Effector CD8-positive, alpha-beta T cell (primary cell): ENCODE results near the gene NR1I2.

Experiments
- DNase-seq: peaks from one replicate; lab custom pipeline; 2025; lab: John Stamatoyannopoulos, UW

The NR1I2 gene

DNA sequence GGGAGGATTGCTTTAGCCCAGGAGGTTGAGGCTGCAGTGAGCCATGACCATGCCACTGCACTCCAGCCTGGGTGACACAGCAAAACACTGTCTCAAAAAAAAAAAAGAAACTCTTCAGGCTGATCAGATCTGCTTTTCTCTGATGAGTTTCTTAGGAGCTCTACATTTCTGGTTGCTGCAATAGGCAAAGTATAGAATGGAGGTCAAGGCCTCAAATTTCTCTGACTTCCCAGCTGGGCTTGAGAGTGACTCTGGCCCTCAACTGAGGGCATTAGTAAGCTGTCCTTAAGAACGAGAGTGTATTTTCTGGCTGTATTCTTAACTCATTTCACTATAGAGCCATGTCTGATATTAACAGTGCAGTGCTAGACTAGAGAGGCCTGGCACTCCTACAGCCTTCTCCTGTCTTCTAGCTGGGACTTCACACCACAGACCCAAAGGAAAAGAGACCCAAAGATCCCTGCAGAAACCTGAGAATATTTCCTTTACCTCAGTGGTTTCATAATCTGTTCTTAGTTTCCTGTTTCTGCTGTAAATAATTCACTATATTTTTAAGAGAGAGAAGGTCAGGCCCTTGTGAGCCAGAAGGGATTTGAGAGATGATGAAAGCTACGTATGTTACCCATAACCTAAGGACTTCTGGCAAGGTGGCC, 2.0 kb upstream of the NR1I2 start:
- DNase-seq, result no peak

DNA sequence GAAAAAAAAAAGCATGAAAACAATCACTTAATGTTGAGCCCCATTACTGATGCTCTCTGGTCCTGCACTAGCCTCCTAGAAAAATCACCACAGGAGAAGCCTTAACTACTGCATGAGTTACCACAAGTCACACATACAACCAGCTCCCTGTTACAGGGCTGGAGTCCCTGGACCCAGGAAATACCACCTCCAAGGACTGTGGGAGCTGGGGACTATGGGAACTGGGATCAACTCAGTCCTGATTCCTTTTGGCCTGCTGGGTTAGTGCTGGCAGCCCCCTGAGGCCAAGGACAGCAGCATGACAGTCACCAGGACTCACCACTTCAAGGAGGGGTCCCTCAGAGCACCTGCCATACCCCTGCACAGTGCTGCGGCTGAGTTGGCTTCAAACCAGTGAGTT, 559 bp downstream of the NR1I2 start:
- DNase-seq, result no peak

DNA sequence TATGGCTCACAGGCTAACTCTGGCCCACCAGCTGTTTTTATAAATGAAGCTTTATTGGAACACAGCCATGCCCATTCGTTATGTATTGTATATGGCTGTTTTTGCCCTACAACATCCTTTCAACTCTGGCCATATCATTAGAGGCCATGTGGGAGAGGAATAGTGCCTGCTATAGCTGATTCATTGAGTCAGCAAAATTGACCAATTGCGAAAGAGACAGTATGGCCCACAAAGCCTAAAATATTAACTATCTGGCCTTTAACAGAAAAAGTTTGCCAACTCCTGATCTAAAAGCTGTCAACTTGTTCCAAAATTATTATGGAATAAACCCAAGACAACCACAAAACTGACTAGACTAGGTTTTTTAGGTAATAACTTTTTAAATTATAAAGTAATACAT, 1.4 kb downstream of the NR1I2 start:
- no peak for DNase-seq

DNA sequence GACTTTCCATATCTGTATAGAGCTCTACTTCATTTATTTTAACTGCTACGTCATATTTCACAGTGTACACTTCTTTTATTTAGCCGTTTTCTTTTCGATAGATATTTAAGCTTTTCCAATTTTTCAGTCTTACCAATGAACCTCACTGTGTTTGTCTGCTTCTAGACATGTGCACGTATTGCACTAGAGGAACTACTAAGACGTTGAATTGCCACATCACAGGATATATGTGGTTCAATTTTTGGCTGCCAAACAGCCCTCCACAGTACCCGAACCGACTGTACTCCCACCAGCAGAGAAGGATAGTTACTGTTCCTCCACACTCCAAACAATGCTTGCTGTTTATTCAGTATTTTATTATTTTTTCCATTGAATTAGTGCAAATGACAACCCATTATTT, 2.0 kb downstream of the NR1I2 start:
- DNase-seq, result no peak

DNA sequence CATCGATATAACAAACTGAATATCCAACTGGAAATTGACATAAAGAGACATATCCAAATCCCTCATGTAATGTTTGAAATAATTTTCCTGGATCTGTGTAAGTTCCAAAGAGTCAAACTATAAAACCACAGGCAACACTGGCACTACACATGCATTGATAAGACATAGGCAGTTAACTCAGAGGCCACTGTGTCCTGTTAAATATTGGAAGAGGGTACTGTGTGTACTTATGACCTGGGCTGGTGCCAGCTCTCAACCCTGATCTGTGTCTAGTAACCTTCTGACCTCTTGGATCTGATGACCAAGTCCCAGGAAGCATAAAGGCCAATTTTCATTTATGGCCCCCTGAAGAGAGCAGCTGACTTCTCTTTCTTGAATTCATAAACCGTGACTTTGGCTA, 4.5 kb downstream of the NR1I2 start:
- no peak for DNase-seq

DNA sequence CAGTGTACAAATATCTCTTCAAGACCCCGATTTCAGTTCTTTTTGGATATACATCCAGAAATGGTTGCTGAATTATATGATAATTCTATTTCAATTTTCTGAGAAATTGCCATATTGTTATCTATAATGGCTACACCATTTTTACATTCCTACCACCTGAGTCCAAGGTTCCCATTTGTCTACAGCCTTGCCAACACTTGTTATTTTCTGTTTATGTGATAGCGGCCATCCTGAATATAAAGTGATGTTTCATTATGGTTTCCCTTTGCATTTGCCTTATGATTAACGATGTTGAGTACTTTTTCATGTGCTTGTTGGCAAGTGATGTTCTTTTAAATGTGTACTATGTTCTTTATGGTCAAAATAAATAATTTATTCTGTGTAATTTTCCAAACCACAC, 8.5 kb downstream of the NR1I2 start:
- DNase-seq, result no peak

DNA sequence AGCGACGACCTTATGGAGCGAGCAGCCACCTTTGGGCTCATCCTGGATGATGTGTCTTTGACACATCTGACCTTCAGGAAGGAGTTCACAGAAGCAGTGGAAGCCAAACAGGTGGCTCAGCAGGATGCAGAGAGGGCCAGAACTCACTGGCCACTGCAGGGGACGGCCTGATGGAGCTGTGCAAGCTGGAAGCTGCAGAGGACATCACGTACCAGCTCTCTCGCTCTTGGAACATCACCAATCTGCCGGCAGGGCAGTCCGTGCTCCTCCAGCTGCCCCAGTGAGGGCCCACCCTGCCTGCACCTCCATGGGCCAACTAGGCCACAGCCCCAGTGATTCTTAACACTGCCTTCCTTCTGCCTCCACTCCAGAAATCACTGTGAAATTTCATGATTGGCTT, 10.4 kb downstream of the NR1I2 start:
- DNase-seq, result no peak

DNA sequence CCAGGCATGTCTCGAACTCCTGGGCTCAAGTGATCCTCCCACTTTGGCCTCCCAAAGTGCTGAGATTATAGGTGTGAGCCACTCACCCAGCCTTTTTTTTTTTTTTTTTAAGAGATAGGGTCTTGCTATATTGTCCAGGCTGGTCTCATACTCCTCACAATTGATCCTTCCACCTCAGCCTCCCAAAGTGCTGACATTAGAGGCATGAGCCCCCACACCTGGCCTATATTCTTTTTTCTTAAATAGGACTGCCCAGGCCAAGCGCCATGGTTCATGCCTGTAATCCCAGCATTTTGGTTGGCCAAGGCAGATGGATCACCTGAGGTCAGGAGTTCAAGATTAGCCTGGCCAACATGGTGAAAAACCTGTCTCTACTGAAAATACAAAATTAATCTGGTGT, 12.5 kb downstream of the NR1I2 start:
- no peak for DNase-seq

DNA sequence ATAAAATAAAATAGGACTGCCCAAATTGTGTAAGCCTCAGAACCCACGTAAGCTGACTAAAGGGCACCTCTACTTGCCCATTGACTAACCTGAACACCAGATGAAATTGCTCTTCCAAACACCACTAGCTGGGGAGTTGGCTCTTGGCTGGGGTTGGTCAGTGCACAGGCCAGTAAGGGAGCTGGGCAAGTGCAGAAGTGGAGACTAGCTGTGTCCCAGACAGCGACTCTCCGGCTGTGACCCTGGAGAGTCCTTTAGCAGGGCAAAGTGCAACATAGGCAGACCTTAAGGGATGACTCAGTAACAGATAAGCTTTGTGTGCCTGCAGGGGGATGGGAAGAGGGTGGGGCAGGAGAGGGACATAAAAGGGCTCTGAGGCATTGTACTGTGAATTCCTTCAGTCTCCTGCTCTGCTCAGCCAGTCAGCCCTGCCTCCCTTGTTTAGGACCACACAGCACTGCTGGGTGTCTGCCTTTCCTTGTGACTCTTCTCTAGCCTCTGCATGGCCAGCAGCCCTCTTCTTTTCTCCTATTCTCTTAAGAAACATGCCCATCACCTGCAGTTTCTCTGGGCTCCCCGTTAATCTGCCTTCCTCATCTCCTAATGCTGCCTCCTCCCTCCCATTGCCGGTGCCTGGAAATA, 13.2 kb downstream of the NR1I2 start:
- DNase-seq, result no peak

DNA sequence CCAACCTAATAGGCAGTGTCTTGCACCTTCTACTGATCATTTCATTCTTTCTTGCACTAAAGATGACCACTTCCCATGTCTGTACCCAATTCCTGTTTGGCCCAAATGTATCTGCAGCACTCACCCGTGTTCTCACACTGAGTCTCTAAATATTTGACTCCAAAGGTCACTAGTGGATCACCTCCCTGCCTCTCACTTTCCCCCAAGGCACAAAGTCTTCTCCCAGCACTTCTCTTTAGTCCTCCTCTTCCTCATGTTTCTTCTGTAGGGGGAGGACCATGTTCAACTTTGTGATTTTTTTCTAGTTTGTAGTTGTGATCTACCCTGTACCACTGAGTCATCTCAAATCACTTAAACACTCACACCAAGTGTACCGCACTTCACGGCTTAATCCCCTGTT, 13.9 kb downstream of the NR1I2 start:
- no peak for DNase-seq

DNA sequence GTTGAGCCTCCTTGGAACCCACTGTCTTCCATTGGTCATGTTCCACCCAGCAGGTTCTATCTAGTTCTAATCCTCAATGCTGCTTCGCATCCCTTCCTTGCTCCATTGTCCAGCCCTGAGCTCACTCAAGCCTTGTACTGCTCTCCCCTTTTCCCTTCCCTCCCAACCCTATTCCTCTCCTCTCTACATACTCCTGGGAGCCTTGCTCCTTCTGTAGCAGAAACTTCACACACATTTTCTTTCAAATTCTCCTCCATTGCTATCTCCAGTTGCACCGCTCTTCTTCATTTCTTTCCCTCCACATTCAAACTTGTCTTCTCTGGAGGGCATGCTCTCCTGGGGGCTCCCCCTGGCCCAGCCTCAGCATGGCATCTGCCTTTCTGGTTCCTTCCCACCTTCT, 14.5 kb downstream of the NR1I2 start:
- no peak for DNase-seq

DNA sequence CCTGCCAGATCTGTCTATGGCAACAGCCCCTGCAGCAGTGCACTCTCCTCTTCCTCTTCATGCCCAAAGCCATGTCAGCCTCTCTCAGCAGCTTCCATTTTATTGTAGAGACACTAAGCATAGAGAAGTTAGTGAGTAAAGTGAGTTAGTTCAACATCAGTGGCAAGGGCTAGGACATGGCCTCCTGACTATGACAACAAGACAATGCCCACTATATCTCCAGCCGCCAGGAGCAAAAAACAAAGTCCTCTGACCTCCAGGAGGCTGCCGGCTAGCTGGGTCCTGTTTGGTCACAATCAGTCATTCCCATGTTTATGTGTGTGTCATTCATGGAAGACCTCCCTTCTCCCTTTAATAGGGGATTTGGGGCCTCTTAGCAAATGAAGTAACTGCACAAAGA, 14.9 kb downstream of the NR1I2 start:
- no peak for DNase-seq

DNA sequence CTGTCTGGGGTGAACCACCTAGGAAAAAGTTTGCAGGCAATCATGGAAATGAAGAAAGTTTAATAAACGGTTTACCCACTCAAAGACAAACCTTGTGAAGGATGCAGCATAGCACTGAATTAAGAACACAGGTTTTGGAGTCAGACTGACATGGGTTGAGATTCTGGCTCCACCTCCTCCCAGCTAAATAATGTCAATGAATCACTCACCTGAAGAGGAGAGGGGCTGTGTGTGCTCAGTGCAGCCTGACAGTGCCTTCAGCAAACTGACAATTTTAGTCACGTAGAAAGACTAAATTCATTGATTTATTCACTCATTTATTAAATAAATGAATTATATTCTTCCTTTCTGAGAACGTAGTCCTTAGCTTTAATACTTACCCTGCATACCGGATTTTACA, 18.9 kb downstream of the NR1I2 start:
- no peak for DNase-seq

DNA sequence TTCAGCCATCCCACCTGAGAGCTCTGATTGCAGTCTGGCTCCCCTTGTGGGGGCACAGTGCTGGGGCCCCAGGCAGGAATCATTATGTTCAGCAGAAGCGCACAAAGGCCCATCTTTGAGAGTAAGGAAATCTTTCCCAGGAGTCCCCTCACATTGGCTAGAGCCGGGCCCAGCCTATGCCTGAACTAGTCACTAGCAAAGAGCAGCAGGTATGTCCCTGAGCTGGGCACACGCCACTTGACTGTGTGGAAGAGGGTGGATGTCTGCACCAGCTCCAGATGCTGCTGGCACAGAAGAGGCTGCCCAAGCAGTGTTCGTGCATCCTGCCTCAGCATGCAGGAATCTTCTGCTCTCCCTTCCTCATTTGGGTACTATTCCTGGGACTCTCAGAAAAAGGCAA, 26.3 kb downstream of the NR1I2 start:
- DNase-seq, result no peak

DNA sequence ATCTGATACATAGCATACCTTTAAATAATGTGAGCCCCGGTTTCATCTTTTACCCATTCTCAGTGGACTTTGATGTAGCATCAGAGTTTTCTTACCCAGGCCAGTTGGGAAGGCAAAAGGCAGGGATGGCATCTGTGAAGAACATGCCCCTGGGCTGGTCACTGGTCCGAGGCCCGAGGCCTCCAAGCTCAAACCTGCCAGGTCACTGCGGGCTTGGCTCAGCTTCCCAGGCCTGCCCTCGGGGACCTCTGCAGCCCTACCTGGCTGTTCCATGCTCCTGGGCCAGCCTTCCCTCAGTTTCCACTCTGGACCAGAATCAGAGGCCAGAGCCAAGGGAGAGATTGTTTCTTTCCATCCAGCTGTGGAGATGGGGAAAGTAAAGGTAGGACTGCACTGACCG, 26.9 kb downstream of the NR1I2 start:
- DNase-seq, result no peak

DNA sequence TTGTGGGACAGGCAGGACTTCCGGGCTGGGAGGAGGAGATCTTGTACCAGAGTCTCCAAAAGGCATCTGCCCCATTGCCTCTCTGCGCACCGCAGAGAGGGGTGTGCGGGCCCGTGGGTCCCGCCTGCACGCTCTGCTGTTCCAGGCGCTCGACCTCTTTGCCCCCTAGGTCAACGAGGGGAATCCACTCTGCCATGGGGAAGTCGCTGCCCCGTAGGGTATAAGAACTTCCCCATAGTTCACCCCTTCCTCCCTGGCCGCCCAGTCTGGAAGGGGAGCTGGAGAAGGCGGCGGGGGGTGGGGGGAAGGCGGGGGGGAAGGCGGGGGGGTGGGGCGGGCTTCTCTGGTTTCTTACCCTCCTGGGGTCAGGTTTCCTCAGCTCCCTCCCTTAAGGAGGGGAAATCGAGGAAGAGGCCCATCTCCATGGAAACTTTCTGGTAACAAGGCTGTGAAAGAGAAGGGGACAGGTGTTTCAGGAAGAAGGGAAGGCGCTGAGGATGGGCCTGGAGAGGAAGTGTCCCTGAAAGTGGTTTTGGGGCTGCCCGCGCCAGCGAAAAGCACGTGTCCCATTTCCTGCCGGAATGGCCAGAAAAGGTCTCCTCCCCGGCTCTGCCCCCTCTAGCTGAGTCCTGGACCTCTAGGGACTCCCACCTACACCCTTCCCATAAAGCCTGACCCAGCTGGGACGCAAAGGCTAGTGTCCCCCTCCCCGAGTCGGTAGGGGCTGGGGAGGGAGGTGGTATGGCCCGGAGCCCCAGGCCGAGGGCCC, 27.5 kb downstream of the NR1I2 start:
- no peak for DNase-seq

DNA sequence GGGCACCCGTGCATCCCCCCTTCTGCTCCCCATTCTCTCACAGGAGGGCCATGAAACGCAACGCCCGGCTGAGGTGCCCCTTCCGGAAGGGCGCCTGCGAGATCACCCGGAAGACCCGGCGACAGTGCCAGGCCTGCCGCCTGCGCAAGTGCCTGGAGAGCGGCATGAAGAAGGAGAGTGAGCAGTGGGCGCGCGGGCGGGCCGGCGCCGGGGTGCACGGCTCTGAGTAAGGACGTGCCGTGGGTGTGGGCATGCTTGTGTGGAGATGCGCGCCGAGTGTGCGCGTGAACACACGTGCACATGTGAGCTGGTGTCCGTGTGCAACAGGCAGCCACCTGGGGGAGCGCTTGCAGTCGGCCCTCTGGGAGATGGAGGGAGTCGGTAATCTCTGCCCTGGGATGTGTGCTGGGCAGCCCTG, 28.1 kb downstream of the NR1I2 start:
- no peak for DNase-seq

DNA sequence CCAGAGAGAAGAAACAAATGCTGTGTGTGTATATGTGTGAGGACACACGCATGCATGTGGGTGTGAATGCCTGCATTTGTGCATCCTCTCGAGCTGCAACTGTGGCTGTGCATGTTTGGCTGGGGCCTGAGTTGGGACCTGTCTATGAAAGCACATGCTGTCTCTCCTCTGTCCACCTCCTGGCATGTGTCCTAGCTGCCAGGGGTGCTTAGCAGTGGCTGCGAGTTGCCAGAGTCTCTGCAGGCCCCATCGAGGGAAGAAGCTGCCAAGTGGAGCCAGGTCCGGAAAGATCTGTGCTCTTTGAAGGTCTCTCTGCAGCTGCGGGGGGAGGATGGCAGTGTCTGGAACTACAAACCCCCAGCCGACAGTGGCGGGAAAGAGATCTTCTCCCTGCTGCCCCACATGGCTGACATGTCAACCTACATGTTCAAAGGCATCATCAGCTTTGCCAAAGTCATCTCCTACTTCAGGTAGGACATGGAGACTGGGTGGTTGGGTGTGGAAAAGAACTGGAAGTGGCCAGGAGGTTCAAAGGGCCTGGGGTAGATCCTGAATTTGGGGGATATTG, 30.7 kb downstream of the NR1I2 start:
- DNase-seq, result no peak

DNA sequence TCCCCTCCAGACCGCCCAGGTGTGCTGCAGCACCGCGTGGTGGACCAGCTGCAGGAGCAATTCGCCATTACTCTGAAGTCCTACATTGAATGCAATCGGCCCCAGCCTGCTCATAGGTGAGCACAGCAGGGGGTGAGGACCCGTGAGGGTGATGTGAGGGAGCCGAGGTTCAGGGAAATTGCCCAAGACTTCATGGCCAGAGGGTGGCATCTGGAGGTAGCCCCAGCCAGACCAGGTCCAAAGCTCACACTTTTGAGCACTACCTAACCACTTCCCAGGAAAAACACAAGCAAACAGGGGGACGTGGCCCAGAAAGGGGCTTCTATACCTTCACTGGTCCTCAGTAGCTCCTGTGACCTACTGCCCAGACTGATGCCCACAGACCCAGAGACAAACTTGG, 33.8 kb downstream of the NR1I2 start:
- no peak for DNase-seq

DNA sequence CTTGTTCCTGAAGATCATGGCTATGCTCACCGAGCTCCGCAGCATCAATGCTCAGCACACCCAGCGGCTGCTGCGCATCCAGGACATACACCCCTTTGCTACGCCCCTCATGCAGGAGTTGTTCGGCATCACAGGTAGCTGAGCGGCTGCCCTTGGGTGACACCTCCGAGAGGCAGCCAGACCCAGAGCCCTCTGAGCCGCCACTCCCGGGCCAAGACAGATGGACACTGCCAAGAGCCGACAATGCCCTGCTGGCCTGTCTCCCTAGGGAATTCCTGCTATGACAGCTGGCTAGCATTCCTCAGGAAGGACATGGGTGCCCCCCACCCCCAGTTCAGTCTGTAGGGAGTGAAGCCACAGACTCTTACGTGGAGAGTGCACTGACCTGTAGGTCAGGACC, 35.2 kb downstream of the NR1I2 start:
- no peak for DNase-seq

DNA sequence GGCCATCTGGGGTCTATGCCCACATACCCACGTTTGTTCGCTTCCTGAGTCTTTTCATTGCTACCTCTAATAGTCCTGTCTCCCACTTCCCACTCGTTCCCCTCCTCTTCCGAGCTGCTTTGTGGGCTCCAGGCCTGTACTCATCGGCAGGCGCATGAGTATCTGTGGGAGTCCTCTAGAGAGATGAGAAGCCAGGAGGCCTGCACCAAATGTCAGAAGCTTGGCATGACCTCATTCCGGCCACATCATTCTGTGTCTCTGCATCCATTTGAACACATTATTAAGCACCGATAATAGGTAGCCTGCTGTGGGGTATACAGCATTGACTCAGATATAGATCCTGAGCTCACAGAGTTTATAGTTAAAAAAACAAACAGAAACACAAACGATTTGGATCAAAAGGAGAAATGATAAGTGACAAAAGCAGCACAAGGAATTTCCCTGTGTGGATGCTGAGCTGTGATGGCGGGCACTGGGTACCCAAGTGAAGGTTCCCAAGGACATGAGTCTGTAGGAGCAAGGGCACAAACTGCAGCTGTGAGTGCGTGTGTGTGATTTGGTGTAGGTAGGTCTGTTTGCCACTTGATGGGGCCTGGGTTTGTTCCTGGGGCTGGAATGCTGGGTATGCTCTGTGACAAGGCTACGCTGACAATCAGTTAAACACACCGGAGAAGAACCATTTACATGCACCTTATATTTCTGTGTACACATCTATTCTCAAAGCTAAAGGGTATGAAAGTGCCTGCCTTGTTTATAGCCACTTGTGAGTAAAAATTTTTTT, 35.9 kb downstream of the NR1I2 start:
- DNase-seq, result no peak

DNA sequence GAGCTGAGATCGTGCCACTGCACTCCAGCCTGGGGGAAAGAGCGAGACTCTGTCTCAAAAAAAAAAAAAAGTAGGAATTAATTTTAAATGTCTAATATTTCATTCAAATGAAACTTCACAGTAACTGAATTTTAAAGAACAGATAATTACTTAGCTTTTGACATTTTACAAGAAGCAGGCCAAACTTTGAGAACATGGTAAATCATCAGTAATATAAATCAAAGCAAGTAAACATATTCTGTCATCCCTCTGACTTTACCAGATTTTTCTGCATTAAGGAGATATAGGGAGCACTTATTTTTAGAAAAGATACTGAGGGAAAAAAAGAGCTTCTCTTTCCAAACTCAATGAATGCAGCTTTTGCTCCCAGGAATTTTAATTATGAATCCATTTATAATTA, 37.0 kb downstream of the NR1I2 start:
- no peak for DNase-seq
